ENCODE results near the gene INPPL1. TPM values are rescaled to one million over a fixed set of nuclear protein-coding genes. Genes with fewer than 3 reads are reported as not detected.

Gene INPPL1
- total RNA-seq, 1 donor from 2014 or later: 214 TPM

- no peak for TF ChIP-seq CTCF (IDR thresholded peaks at IDR 0.05)
- H3K4me1 Mint-ChIP-seq (ENCODE audit: low read depth): peaks cover 9% of the 10 kb centered on the region
- peaks cover 1% of the 10 kb centered on the region for H3K27me3 Mint-ChIP-seq (ENCODE audit: low read depth)
- no peak for DNase-seq (ENCODE audit: low spot score)
- H3K4me3 Mint-ChIP-seq (ENCODE audit: unreplicated experiment): no peak overlapping the region
- no peak overlapping the region for H3K27ac Mint-ChIP-seq (ENCODE audit: unreplicated experiment)
- H3K9me3 Mint-ChIP-seq (ENCODE audit: low read depth): no peaks in the 10 kb centered on the region
- peaks cover 43% of the 10 kb centered on the region for H3K36me3 Mint-ChIP-seq (ENCODE audit: low read depth)
Observed at GRCh38 chr11:72234514-72234830, 9.9 kb downstream of the INPPL1 start.

- peaks cover 10% of the 10 kb centered on the region for H3K4me1 Mint-ChIP-seq (ENCODE audit: low read depth)
- H3K36me3 Mint-ChIP-seq (ENCODE audit: low read depth): peaks cover 40% of the 10 kb centered on the region
- TF ChIP-seq CTCF (IDR thresholded peaks at IDR 0.05): no peak
- no peak overlapping the region for H3K4me3 Mint-ChIP-seq (ENCODE audit: unreplicated experiment)
- DNase-seq (ENCODE audit: low spot score): no peak
- no peak overlapping the region for H3K27ac Mint-ChIP-seq (ENCODE audit: unreplicated experiment)
- peaks cover 1% of the 10 kb centered on the region for H3K27me3 Mint-ChIP-seq (ENCODE audit: low read depth)
- H3K9me3 Mint-ChIP-seq (ENCODE audit: low read depth): no peaks in the 10 kb centered on the region
Observed at GRCh38 chr11:72234920-72235319, 10.4 kb downstream of the INPPL1 start.

GRCh38 chr11:72235351-72236057 is 10.9 kb downstream of the INPPL1 start:
- Mint-ChIP-seq H3K27me3 (ENCODE audit: low read depth) (peaks cover 1% of the 10 kb centered on the region), H3K36me3 (ENCODE audit: low read depth) (peaks cover 37% of the 10 kb centered on the region), H3K4me3 (ENCODE audit: unreplicated experiment) (no peak overlapping the region), H3K27ac (ENCODE audit: unreplicated experiment) (no peak overlapping the region), H3K4me1 (ENCODE audit: low read depth) (peaks cover 13% of the 10 kb centered on the region), H3K9me3 (ENCODE audit: low read depth) (no peaks in the 10 kb centered on the region)
- no peak for TF ChIP-seq CTCF (IDR thresholded peaks at IDR 0.05)
- no peak for DNase-seq (ENCODE audit: low spot score)

- Mint-ChIP-seq H3K4me3 (ENCODE audit: unreplicated experiment) (no peak overlapping the region), H3K9me3 (ENCODE audit: low read depth) (no peaks in the 10 kb centered on the region), H3K36me3 (ENCODE audit: low read depth) (peaks cover 33% of the 10 kb centered on the region), H3K27ac (ENCODE audit: unreplicated experiment) (no peak overlapping the region), H3K27me3 (ENCODE audit: low read depth) (peaks cover 1% of the 10 kb centered on the region), H3K4me1 (ENCODE audit: low read depth) (peaks cover 13% of the 10 kb centered on the region)
- no peak for TF ChIP-seq CTCF (IDR thresholded peaks at IDR 0.05)
- DNase-seq (ENCODE audit: low spot score): no peak
Observed at GRCh38 chr11:72236083-72236697, 11.6 kb downstream of the INPPL1 start.

DNA sequence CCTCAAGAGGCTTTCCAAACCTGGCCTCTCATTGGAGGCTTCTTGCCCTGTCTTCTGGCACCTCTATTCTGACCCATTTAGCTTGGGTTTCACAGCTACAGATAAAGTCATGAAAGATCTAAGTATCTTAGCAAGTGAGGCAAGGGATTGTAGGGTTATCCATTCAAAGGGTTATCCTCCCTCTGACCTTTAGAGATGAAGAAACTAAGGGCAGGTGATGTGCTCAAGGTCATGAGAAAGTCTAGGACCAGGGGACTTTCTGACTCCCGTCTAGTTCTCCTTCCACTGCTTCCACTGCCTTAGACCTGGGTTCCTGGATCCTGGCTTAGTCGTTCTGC is 12.2 kb downstream of the INPPL1 start:
- Mint-ChIP-seq H3K4me3 (ENCODE audit: unreplicated experiment) (no peak overlapping the region), H3K36me3 (ENCODE audit: low read depth) (peaks cover 27% of the 10 kb centered on the region), H3K27ac (ENCODE audit: unreplicated experiment) (peak overlapping the region; percentile 36), H3K27me3 (ENCODE audit: low read depth) (peaks cover 4% of the 10 kb centered on the region), H3K9me3 (ENCODE audit: low read depth) (no peaks in the 10 kb centered on the region), H3K4me1 (ENCODE audit: low read depth) (peaks cover 13% of the 10 kb centered on the region)
- no peak for DNase-seq (ENCODE audit: low spot score)
- TF ChIP-seq CTCF (IDR thresholded peaks at IDR 0.05): no peak
